ENCODE data around the gene TMEM123. TPM values are rescaled to one million over a fixed set of nuclear protein-coding genes. Genes with fewer than 3 reads are reported as not detected.

Gene TMEM123
- total RNA-seq (2021; fragmentation: NEBNext Ultra II Directional; extraction: Animal tissue kit (Norgen Biotek cat#: 25700)), result 100 to 1,000 TPM; 128 to 197 (median 161) TPM
- long read RNA-seq, transcript TMEM123-202 (5 exons, 3,579 nt), result major isoform, 118 of 147 reads
- long read RNA-seq, partial matches to known transcripts, result 6 of 147 reads
- long read RNA-seq, other reads (novel, unspliced or antisense), result 23 of 147 reads

GRCh38 chr11:102452461-102453301, at the start of gene TMEM123:
Gene TMEM123, minus strand, starts transcription at chr11:102452765. Its CDS starts 142 bp downstream, at chr11:102452623.
- peak within 1 kb of the TSS; percentile 97 for H3K27ac Mint-ChIP-seq
- peaks cover 58% of the 10 kb centered on the region for H3K4me1 Mint-ChIP-seq (ENCODE audit: low read depth)
- DNase-seq, result peak; percentile 57
- peak within 1 kb of the TSS; percentile 98 for H3K4me3 Mint-ChIP-seq
- TF ChIP-seq CTCF (IDR thresholded peaks at IDR 0.05), result peak; percentile 36; the same call in 1 of the 2 replicates
- H3K9me3 Mint-ChIP-seq, result no peaks in the 10 kb centered on the region
- peaks cover 4% of the 10 kb centered on the region; the same call in 1 of the 2 replicates for H3K36me3 Mint-ChIP-seq (ENCODE audit: low read depth)
- peaks cover 2% of the 10 kb centered on the region; the same call in 1 of the 2 replicates for H3K27me3 Mint-ChIP-seq (ENCODE audit: insufficient read depth)

GRCh38 chr11:102500829-102501228, 48.3 kb upstream of the TMEM123 start:
- Mint-ChIP-seq H3K4me3 (no peak overlapping the region), H3K9me3 (no peaks in the 10 kb centered on the region), H3K27ac (no peak overlapping the region), H3K36me3 (ENCODE audit: low read depth) (no peaks in the 10 kb centered on the region), H3K4me1 (ENCODE audit: low read depth) (peaks cover 18% of the 10 kb centered on the region), H3K27me3 (ENCODE audit: insufficient read depth) (peaks cover 21% of the 10 kb centered on the region)
- DNase-seq, result no peak
- TF ChIP-seq CTCF (IDR thresholded peaks at IDR 0.05), result no peak

- Mint-ChIP-seq H3K4me3 (no peak overlapping the region), H3K27me3 (ENCODE audit: insufficient read depth) (peaks cover 21% of the 10 kb centered on the region), H3K36me3 (ENCODE audit: low read depth) (no peaks in the 10 kb centered on the region), H3K27ac (no peak overlapping the region), H3K4me1 (ENCODE audit: low read depth) (peaks cover 27% of the 10 kb centered on the region), H3K9me3 (no peaks in the 10 kb centered on the region)
- no peak for TF ChIP-seq CTCF (IDR thresholded peaks at IDR 0.05)
- no peak for DNase-seq
These were observed 47.4 kb upstream of the TMEM123 start for GRCh38 chr11:102499931-102500330.

- H3K4me3 Mint-ChIP-seq, result no peak overlapping the region
- H3K27ac Mint-ChIP-seq, result no peak overlapping the region
- H3K27me3 Mint-ChIP-seq (ENCODE audit: insufficient read depth), result peaks cover 21% of the 10 kb centered on the region
- no peaks in the 10 kb centered on the region for H3K9me3 Mint-ChIP-seq
- no peak for TF ChIP-seq CTCF (IDR thresholded peaks at IDR 0.05)
- H3K4me1 Mint-ChIP-seq (ENCODE audit: low read depth), result peaks cover 28% of the 10 kb centered on the region
- H3K36me3 Mint-ChIP-seq (ENCODE audit: low read depth), result no peaks in the 10 kb centered on the region
- DNase-seq, result no peak
These were observed 46.6 kb upstream of the TMEM123 start for GRCh38 chr11:102499151-102499550.

- DNase-seq, result peak; percentile 10
- no peak for TF ChIP-seq CTCF (IDR thresholded peaks at IDR 0.05)
- H3K36me3 Mint-ChIP-seq (ENCODE audit: low read depth), result no peaks in the 10 kb centered on the region
- peaks cover 11% of the 10 kb centered on the region for H3K27me3 Mint-ChIP-seq (ENCODE audit: insufficient read depth)
- no peak overlapping the region for H3K4me3 Mint-ChIP-seq
- peaks cover 16% of the 10 kb centered on the region for H3K4me1 Mint-ChIP-seq (ENCODE audit: low read depth)
- no peaks in the 10 kb centered on the region for H3K9me3 Mint-ChIP-seq
- no peak overlapping the region for H3K27ac Mint-ChIP-seq
These were observed 44.5 kb upstream of the TMEM123 start for GRCh38 chr11:102497061-102497460.
